HepG2 (cell line): Measurements from ENCODE around the gene ARL2. TPM values are rescaled to one million over a fixed set of nuclear protein-coding genes. Genes with fewer than 3 reads are reported as not detected.

Experiments
- BCL6 ChIP-seq: IDR thresholded peaks from 2 replicates; pipeline ENCODE4 v1.6.1; 2016; ENCODE audit warnings: missing genetic modification reagents, missing compliant biosample characterization
- EP300 ChIP-seq, 3 experiments: sonication (generic) in 1 of 3; formaldehyde crosslinking in 1 of 3; IDR thresholded peaks; 2 replicates each; pipeline versions ENCODE4 v1.5.1 to v1.6.1; 2011 to 2020; ENCODE audit warnings: low read depth in 2 of 3, low read length in 2 of 3, borderline replicate concordance in 1 of 3, improper control_type of control experiment in 1 of 3, mild to moderate bottlenecking in 1 of 3, missing genetic modification reagents in 1 of 3, moderate library complexity in 1 of 3
- FOXP4 ChIP-seq: sonication (generic); formaldehyde crosslinking; IDR thresholded peaks from 2 replicates; pipeline ENCODE4 v1.4.0; 2020; ENCODE audit warnings: missing genetic modification reagents
- JUN ChIP-seq: sonication (generic); formaldehyde crosslinking; IDR thresholded peaks from 2 replicates; pipeline ENCODE4 v1.4.0; 2020; ENCODE audit warnings: mild to moderate bottlenecking, missing genetic modification reagents
- KLF15 ChIP-seq: sonication (generic); formaldehyde crosslinking; IDR thresholded peaks from 2 replicates; pipeline ENCODE4 v1.8.1; 2023; ENCODE audit warnings: borderline replicate concordance, mild to moderate bottlenecking, inconsistent platforms, missing genetic modification reagents, mixed read lengths
- MAX ChIP-seq: IDR thresholded peaks from 2 replicates; pipeline ENCODE4 v1.6.1; 2012; ENCODE audit warnings: inconsistent platforms
- MBNL3 ChIP-seq: fragments of 250-450 bp; sonication (Bioruptor Pico); conservative IDR thresholded peaks from 2 replicates; pipeline ENCODE4 v1.8.0; 2022; ENCODE audit warnings: mild to moderate bottlenecking, inconsistent platforms
- MTA1 ChIP-seq: sonication (generic); formaldehyde crosslinking; IDR thresholded peaks from 2 replicates; pipeline ENCODE4 v1.4.0; 2020; ENCODE audit warnings: missing genetic modification reagents, mild to moderate bottlenecking, borderline replicate concordance
- MTA3 ChIP-seq: sonication (generic); formaldehyde crosslinking; IDR thresholded peaks from 2 replicates; pipeline ENCODE4 v1.4.0; 2020; ENCODE audit warnings: missing genetic modification reagents
- PAX8 ChIP-seq: sonication (generic); formaldehyde crosslinking; IDR thresholded peaks from 2 replicates; pipeline ENCODE4 v1.8.0; 2022; ENCODE audit warnings: mild to moderate bottlenecking, missing genetic modification reagents, borderline replicate concordance
- POLR2AphosphoS2 ChIP-seq: IDR thresholded peaks from 2 replicates; pipeline ENCODE4 v1.6.1; 2011; ENCODE audit warnings: low read depth, low read length, improper control_type of control experiment
- SP140L ChIP-seq: sonication (generic); formaldehyde crosslinking; IDR thresholded peaks from 2 replicates; pipeline ENCODE4 v1.4.0; 2020; ENCODE audit warnings: missing genetic modification reagents, borderline replicate concordance
- ZBTB20 ChIP-seq: sonication (generic); formaldehyde crosslinking; IDR thresholded peaks from 2 replicates; pipeline ENCODE4 v1.8.1; 2023; ENCODE audit warnings: missing genetic modification reagents, low read depth, mild to moderate bottlenecking, borderline replicate concordance
- ZNF274 ChIP-seq: sonication (generic); formaldehyde crosslinking; IDR thresholded peaks from 2 replicates; pipeline ENCODE4 v1.5.1; 2020; ENCODE audit warnings: mild to moderate bottlenecking, missing genetic modification reagents
- ZNF574 ChIP-seq: sonication (generic); formaldehyde crosslinking; IDR thresholded peaks from 2 replicates; pipeline ENCODE4 v1.4.0; 2020; ENCODE audit warnings: missing genetic modification reagents
- ZNF615 ChIP-seq: sonication (generic); formaldehyde crosslinking; IDR thresholded peaks from 2 replicates; pipeline ENCODE4 v1.5.0; 2020; ENCODE audit warnings: mild to moderate bottlenecking, missing genetic modification reagents, borderline replicate concordance
- ZNF687 ChIP-seq: sonication (generic); formaldehyde crosslinking; IDR thresholded peaks from 2 replicates; pipeline ENCODE4 v1.5.1; 2020; ENCODE audit warnings: mild to moderate bottlenecking, missing genetic modification reagents, moderate library complexity
- ZNF782 ChIP-seq: sonication (generic); formaldehyde crosslinking; IDR thresholded peaks from 2 replicates; pipeline ENCODE4 v1.4.0; 2020; ENCODE audit warnings: missing genetic modification reagents, mild to moderate bottlenecking, borderline replicate concordance
- ZNF879 ChIP-seq: sonication (generic); formaldehyde crosslinking; IDR thresholded peaks from 2 replicates; pipeline ENCODE4 v1.8.1; 2023; ENCODE audit warnings: missing genetic modification reagents
- ZSCAN29 ChIP-seq: sonication (generic); formaldehyde crosslinking; conservative IDR thresholded peaks from 2 replicates; pipeline ENCODE4 v1.4.0; 2020; ENCODE audit warnings: mild to moderate bottlenecking, missing genetic modification reagents
- polyA plus RNA-seq, 8 experiments: library from polyadenylated mRNA; depleted of rRNA in 3 of 8; stranded (reverse) in 7 of 8; unstranded in 1 of 8; fragments of >200 nt; fragmentation: Illumina TruSeq in 4 of 8; extraction: Trizol in 4 of 8; gene quantifications; 2 replicates each; pipeline versions ENCODE4 v1.2.1 to v1.2.3, GENCODE V29; 2011 to 2016; ENCODE audit warnings: low read depth in 4 of 8, missing spikeins in 1 of 8, mixed read lengths in 1 of 8; ENCODE audit not compliant: insufficient read depth in 1 of 8
- total RNA-seq, 5 experiments: library from RNA; depleted of rRNA; stranded (reverse); fragments of >200 nt; fragmentation: Illumina TruSeq; extraction: Trizol; gene quantifications; 2 replicates each; pipeline ENCODE4 v1.2.3, GENCODE V29; 2016; ENCODE audit warnings: low read depth in 1 of 5

Gene ARL2
- total and polyA plus RNA-seq, 2 of the 13 experiments (the other 11 are each of a cell fraction or from before 2014, with no cell fraction given), result 82.9 to 84.4 TPM

GRCh38 chr11:65058419-65059054, 44.6 kb downstream of the ARL2 start, which contains the start of gene NAALADL1 (continued):
- TF ChIP-seq ZNF687 (CRISPR knock-in tag) (no peak), FOXP4 (CRISPR knock-in tag) (0 out of 2 replicates have a peak, but pooled peaks have one; percentile 24), MTA1 (CRISPR knock-in tag) (peak; percentile 41; the same call in 1 of the 2 replicates), SP140L (CRISPR knock-in tag) (no peak), POLR2AphosphoS2 (no peak), ZNF615 (CRISPR knock-in tag) (no peak), PAX8 (no peak), MBNL3 (no peak), ZSCAN29 (CRISPR knock-in tag) (0 out of 2 replicates have a peak, but pooled peaks have one; percentile 33), MTA3 (no peak), KLF15 (CRISPR knock-in tag) (0 out of 2 replicates have a peak, but pooled peaks have one; percentile 54), JUN (CRISPR knock-in tag) (no peak), BCL6 (CRISPR knock-in tag) (no peak), ZNF782 (CRISPR knock-in tag) (no peak), EP300 (IDR thresholded peaks at IDR 0.05; ENCODE audit: low read depth in 2 of 2, low read length in 2 of 2) (peak in 1 of 2 experiments; percentile 24; a peak in 1 of 4 replicates), EP300 (CRISPR knock-in tag; IDR thresholded peaks at IDR 0.05; ENCODE audit: borderline replicate concordance) (no peak; the same call in 1 of the 2 replicates), MAX (no peak), ZNF879 (CRISPR knock-in tag) (no peak), ZNF574 (CRISPR knock-in tag) (peak; percentile 30; the same call in 1 of the 2 replicates), ZBTB20 (CRISPR knock-in tag) (peak; percentile 99), ZNF274 (CRISPR knock-in tag) (no peak)
